Progenitor cell of endocrine pancreas (in vitro differentiated cells): ENCODE data around the gene IGSF22. TPM values are rescaled to one million over a fixed set of nuclear protein-coding genes. Genes with fewer than 3 reads are reported as not detected.
A peak's percentile ranks its signal among the peaks of the same experiment; 100 is the strongest.
"Not testable (repeated sequence)": the region's sequence is repeated elsewhere in the genome, so short reads cannot be mapped to it uniquely, and the experiment has no call there.

Source experiments
- DNase-seq: peaks from one replicate; pipeline ENCODE4 v3.0.0; 2021; ENCODE audit warnings: low spot score; ENCODE audit not compliant: unreplicated experiment
- H3K27ac Mint-ChIP-seq: 2 replicates; pipeline ENCODE4 v1.8.0; 2021; ENCODE audit warnings: mild to moderate bottlenecking, moderate library complexity, mixed read lengths
- H3K27me3 Mint-ChIP-seq: 2 replicates; pipeline ENCODE4 v1.8.0; 2021; ENCODE audit warnings: mixed read lengths
- H3K36me3 Mint-ChIP-seq: 2 replicates; pipeline ENCODE4 v1.8.0; 2022; ENCODE audit warnings: mixed read lengths; ENCODE audit not compliant: insufficient read depth
- H3K4me1 Mint-ChIP-seq: 2 replicates; pipeline ENCODE4 v1.8.0; 2021; ENCODE audit warnings: low read depth, mixed read lengths
- H3K4me3 Mint-ChIP-seq: 2 replicates; pipeline ENCODE4 v1.8.0; 2021; ENCODE audit warnings: low read depth, mild to moderate bottlenecking, moderate library complexity, mixed read lengths
- H3K9me3 Mint-ChIP-seq: 2 replicates; pipeline ENCODE4 v1.8.0; 2021; ENCODE audit warnings: low read depth, mixed read lengths
- CTCF ChIP-seq: fragments of 200-600 bp; sonication (generic); IDR thresholded peaks from one replicate; pipeline ENCODE4 v1.5.0; 2021; ENCODE audit warnings: antibody characterized with exemption, mild to moderate bottlenecking; ENCODE audit not compliant: unreplicated experiment
- total RNA-seq: library from RNA; stranded (reverse); gene quantifications from 2 replicates; pipeline ENCODE4 v1.2.1, GENCODE V29; 2021

The IGSF22 gene
- total RNA-seq, 1 donor from 2014 or later, result 1.3 TPM

- no peak for TF ChIP-seq CTCF
- no peaks in the 10 kb centered on the region for H3K9me3 Mint-ChIP-seq
Observed at GRCh38 chr11:18684267-18684666, 41.7 kb downstream of the IGSF22 start.

GRCh38 chr11:18682466-18682865, 43.5 kb downstream of the IGSF22 start:
- H3K27me3 Mint-ChIP-seq, result no peaks in the 10 kb centered on the region

More at GRCh38 chr11:18684267-18684666, 41.7 kb downstream of the IGSF22 start:
- Mint-ChIP-seq H3K4me1 (peaks cover 20% of the 10 kb centered on the region), H3K36me3 (no peaks in the 10 kb centered on the region), H3K27ac (peak overlapping the region; percentile 56), H3K4me3 (no peak overlapping the region), H3K27me3 (no peaks in the 10 kb centered on the region)
- no peak for DNase-seq

GRCh38 chr11:18681949-18682348, 44.0 kb downstream of the IGSF22 start:
- not testable (repeated sequence) for H3K9me3 Mint-ChIP-seq, H3K27me3 Mint-ChIP-seq, DNase-seq, H3K4me3 Mint-ChIP-seq, H3K27ac Mint-ChIP-seq, H3K36me3 Mint-ChIP-seq
- peaks cover 20% of the 10 kb centered on the region for H3K4me1 Mint-ChIP-seq

More at GRCh38 chr11:18682466-18682865, 43.5 kb downstream of the IGSF22 start:
- H3K9me3 Mint-ChIP-seq, result no peaks in the 10 kb centered on the region
- H3K27ac Mint-ChIP-seq, result no peak overlapping the region
- H3K36me3 Mint-ChIP-seq, result no peaks in the 10 kb centered on the region
- no peak for DNase-seq
- no peak for TF ChIP-seq CTCF
- no peak overlapping the region for H3K4me3 Mint-ChIP-seq
- peaks cover 20% of the 10 kb centered on the region for H3K4me1 Mint-ChIP-seq

GRCh38 chr11:18677560-18677959, 48.4 kb downstream of the IGSF22 start:
- TF ChIP-seq CTCF, result no peak
- no peak overlapping the region for H3K27ac Mint-ChIP-seq
- no peak overlapping the region for H3K4me3 Mint-ChIP-seq
- no peaks in the 10 kb centered on the region for H3K27me3 Mint-ChIP-seq
- H3K9me3 Mint-ChIP-seq, result no peaks in the 10 kb centered on the region
- H3K36me3 Mint-ChIP-seq, result no peaks in the 10 kb centered on the region
- no peaks in the 10 kb centered on the region for H3K4me1 Mint-ChIP-seq
- DNase-seq, result no peak

- Mint-ChIP-seq H3K9me3 (no peaks in the 10 kb centered on the region), H3K27me3 (no peaks in the 10 kb centered on the region), H3K36me3 (no peaks in the 10 kb centered on the region), H3K4me3 (no peak overlapping the region), H3K27ac (no peak overlapping the region), H3K4me1 (no peaks in the 10 kb centered on the region)
- TF ChIP-seq CTCF, result no peak
- no peak for DNase-seq
Observed at GRCh38 chr11:18676803-18677202, 49.2 kb downstream of the IGSF22 start.

- not testable (repeated sequence) for DNase-seq, H3K27me3 Mint-ChIP-seq, H3K9me3 Mint-ChIP-seq, H3K27ac Mint-ChIP-seq, H3K4me3 Mint-ChIP-seq, H3K36me3 Mint-ChIP-seq
- H3K4me1 Mint-ChIP-seq, result peaks cover 20% of the 10 kb centered on the region
Observed at GRCh38 chr11:18672209-18672608, 53.8 kb downstream of the IGSF22 start.
